Neural cell (in vitro differentiated cells): Measurements from ENCODE around the gene ZNF462. TPM values are rescaled to one million over a fixed set of nuclear protein-coding genes. Genes with fewer than 3 reads are reported as not detected.

Source experiments
- H2AFZ ChIP-seq: fragments of 200-600, 300-800 bp; sonication (generic), shearing (Covaris generic); 2 replicates; pipeline ENCODE4 v1.6.0; 2014; ENCODE audit warnings: low read depth, mild to moderate bottlenecking, antibody characterized with exemption, low read length, moderate library complexity
- H3F3A ChIP-seq: fragments of 200-600 bp; shearing (Covaris generic); 2 replicates; pipeline ENCODE4 v1.6.1; 2016; ENCODE audit warnings: mild to moderate bottlenecking, moderate library complexity, mixed read lengths, antibody characterized with exemption, low read length; ENCODE audit not compliant: insufficient read depth, poor library complexity, severe bottlenecking
- H3K27ac ChIP-seq: fragments of 200-600, 300-800 bp; sonication (generic), shearing (Covaris generic); 2 replicates; pipeline ENCODE4 v1.5.1; 2014; ENCODE audit warnings: mild to moderate bottlenecking, low read length, moderate library complexity
- H3K27me3 ChIP-seq: fragments of 300-800, 200-600 bp; sonication (generic), shearing (Covaris generic); 2 replicates; pipeline ENCODE4 v1.6.0; 2014; ENCODE audit warnings: mild to moderate bottlenecking, low read depth, low read length, moderate library complexity; ENCODE audit not compliant: insufficient read depth
- H3K36me3 ChIP-seq: fragments of 300-800, 200-600 bp; sonication (generic), shearing (Covaris generic); 2 replicates; pipeline ENCODE4 v1.5.1; 2014; ENCODE audit warnings: mild to moderate bottlenecking, antibody characterized with exemption, low read length, moderate library complexity; ENCODE audit not compliant: insufficient read depth
- H3K4me2 ChIP-seq: fragments of 300-800, 200-600 bp; sonication (generic), shearing (Covaris generic); 2 replicates; pipeline ENCODE4 v1.6.0; 2014; ENCODE audit warnings: mild to moderate bottlenecking, low read length
- H3K4me3 ChIP-seq: fragments of 300-800, 200-600 bp; sonication (generic), shearing (Covaris generic); 2 replicates; pipeline ENCODE4 v1.5.1; 2014; ENCODE audit warnings: mild to moderate bottlenecking, low read length, moderate library complexity
- H3K79me2 ChIP-seq: fragments of 200-600 bp; shearing (Covaris generic); replicated peaks from 2 replicates; pipeline ENCODE4 v1.6.0; 2014; ENCODE audit warnings: mild to moderate bottlenecking, low read length, moderate library complexity; ENCODE audit not compliant: insufficient read depth
- H3K9ac ChIP-seq: fragments of 300-800, 200-600 bp; sonication (generic), shearing (Covaris generic); 2 replicates; pipeline ENCODE4 v1.6.1; 2016; ENCODE audit warnings: mild to moderate bottlenecking, low read length, mixed read lengths
- H3K9me2 ChIP-seq: fragments of 200-600 bp; shearing (Covaris generic); 2 replicates; pipeline ENCODE4 v1.6.1; 2016; ENCODE audit warnings: mild to moderate bottlenecking, low read length, mixed read lengths; ENCODE audit not compliant: insufficient read depth
- H3K9me3 ChIP-seq: fragments of 200-600, 300-800 bp; sonication (generic), shearing (Covaris generic); 2 replicates; pipeline ENCODE4 v1.6.1; 2016; ENCODE audit warnings: mild to moderate bottlenecking, mixed run types, low read length, moderate library complexity, mixed read lengths
- H4K20me1 ChIP-seq: fragments of 200-600 bp; shearing (Covaris generic); 2 replicates; pipeline ENCODE4 v1.6.1; 2016; ENCODE audit warnings: mild to moderate bottlenecking, mixed run types; ENCODE audit not compliant: insufficient read depth
- EP300 ChIP-seq: fragments of 450-650 bp; conservative IDR thresholded peaks from 2 replicates; pipeline ENCODE4 v1.6.1; 2014; ENCODE audit warnings: antibody characterized with exemption, mild to moderate bottlenecking, moderate library complexity; ENCODE audit not compliant: poor library complexity, severe bottlenecking
- EZH2 ChIP-seq: fragments of 200-600, 300-800 bp; shearing (Covaris generic), sonication (generic); IDR thresholded peaks from 2 replicates; pipeline ENCODE4 v1.6.1; 2014; ENCODE audit warnings: antibody characterized with exemption, low read length, borderline replicate concordance, mild to moderate bottlenecking; ENCODE audit not compliant: insufficient read depth, poor library complexity, severe bottlenecking
- MXI1 ChIP-seq: fragments of 450-650 bp; conservative IDR thresholded peaks from 2 replicates; pipeline ENCODE4 v1.6.1; 2014; ENCODE audit warnings: antibody characterized with exemption, mild to moderate bottlenecking; ENCODE audit not compliant: poor library complexity, severe bottlenecking
- POLR2AphosphoS5 ChIP-seq: IDR thresholded peaks from 2 replicates; pipeline ENCODE4 v1.6.1; 2012
- RAD21 ChIP-seq: fragments of 450-650 bp; conservative IDR thresholded peaks from 2 replicates; pipeline ENCODE4 v1.6.1; 2014; ENCODE audit warnings: antibody characterized with exemption, mild to moderate bottlenecking, moderate library complexity
- SMC3 ChIP-seq: fragments of 450-650 bp; conservative IDR thresholded peaks from 2 replicates; pipeline ENCODE4 v1.6.1; 2014; ENCODE audit warnings: antibody characterized with exemption, mild to moderate bottlenecking, moderate library complexity; ENCODE audit not compliant: poor library complexity
- TAF1 ChIP-seq: IDR thresholded peaks from 2 replicates; pipeline ENCODE4 v1.6.1; 2012; ENCODE audit warnings: low read depth
- polyA plus RNA-seq: library from polyadenylated mRNA; depleted of rRNA; stranded (reverse); fragments of >200 nt; gene quantifications from 2 replicates; pipeline ENCODE4 v1.2.3, GENCODE V29; 2014
- TF ChIP-seq, protein P1 (sequence below): fragments of 450-650 bp; IDR thresholded peaks from 2 replicates; pipeline ENCODE4 v1.5.1; 2014; ENCODE audit warnings: antibody characterized with exemption, mild to moderate bottlenecking, moderate library complexity; ENCODE audit not compliant: poor library complexity, severe bottlenecking
- TF ChIP-seq, protein P2 (sequence below): IDR thresholded peaks from 2 replicates; pipeline ENCODE4 v1.6.1; 2012; ENCODE audit warnings: borderline replicate concordance

The ZNF462 gene
- polyA plus RNA-seq, 1 donor from 2014 or later, result 9.1 TPM

DNA sequence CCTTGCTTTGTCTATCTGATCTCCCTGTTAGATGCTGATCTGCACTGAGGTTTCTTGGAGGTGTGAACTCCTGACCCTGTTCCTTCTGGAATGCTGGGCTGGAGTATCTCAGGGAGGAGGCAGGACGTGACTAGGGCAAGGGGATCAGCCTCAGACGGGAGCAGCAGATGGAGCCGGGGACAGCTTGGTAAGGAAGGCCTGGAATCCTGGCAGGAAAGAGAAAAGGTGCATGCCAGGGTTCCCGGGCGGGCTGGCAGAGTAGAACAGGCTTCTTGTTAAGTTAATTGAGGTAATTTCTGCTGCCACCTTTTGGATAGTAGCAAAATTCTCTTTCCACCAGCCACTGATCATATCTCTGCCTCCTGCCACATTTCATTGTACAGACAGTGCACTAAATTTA, 180.9 kb downstream of the ZNF462 start:
- Histone ChIP-seq H3K36me3 (no peaks in the 10 kb centered on the region), H3K9me2 (no peaks in the 10 kb centered on the region), H3F3A (no peaks in the 10 kb centered on the region), H4K20me1 (no peaks in the 10 kb centered on the region), H3K27ac (no peak overlapping the region), H3K9me3 (no peaks in the 10 kb centered on the region), H2AFZ (no peak overlapping the region), H3K79me2 (no peaks in the 10 kb centered on the region), H3K4me3 (no peak overlapping the region), H3K4me2 (no peak overlapping the region), H3K27me3 (no peaks in the 10 kb centered on the region), H3K9ac (no peak overlapping the region)
- TF ChIP-seq RAD21 (no peak), POLR2AphosphoS5 (no peak), TAF1 (no peak), EP300 (no peak), SMC3 (no peak), MXI1 (no peak), EZH2 (no peak)
- TF ChIP-seq, protein P1, sequence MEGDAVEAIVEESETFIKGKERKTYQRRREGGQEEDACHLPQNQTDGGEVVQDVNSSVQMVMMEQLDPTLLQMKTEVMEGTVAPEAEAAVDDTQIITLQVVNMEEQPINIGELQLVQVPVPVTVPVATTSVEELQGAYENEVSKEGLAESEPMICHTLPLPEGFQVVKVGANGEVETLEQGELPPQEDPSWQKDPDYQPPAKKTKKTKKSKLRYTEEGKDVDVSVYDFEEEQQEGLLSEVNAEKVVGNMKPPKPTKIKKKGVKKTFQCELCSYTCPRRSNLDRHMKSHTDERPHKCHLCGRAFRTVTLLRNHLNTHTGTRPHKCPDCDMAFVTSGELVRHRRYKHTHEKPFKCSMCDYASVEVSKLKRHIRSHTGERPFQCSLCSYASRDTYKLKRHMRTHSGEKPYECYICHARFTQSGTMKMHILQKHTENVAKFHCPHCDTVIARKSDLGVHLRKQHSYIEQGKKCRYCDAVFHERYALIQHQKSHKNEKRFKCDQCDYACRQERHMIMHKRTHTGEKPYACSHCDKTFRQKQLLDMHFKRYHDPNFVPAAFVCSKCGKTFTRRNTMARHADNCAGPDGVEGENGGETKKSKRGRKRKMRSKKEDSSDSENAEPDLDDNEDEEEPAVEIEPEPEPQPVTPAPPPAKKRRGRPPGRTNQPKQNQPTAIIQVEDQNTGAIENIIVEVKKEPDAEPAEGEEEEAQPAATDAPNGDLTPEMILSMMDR, result no peak
- TF ChIP-seq, protein P2, sequence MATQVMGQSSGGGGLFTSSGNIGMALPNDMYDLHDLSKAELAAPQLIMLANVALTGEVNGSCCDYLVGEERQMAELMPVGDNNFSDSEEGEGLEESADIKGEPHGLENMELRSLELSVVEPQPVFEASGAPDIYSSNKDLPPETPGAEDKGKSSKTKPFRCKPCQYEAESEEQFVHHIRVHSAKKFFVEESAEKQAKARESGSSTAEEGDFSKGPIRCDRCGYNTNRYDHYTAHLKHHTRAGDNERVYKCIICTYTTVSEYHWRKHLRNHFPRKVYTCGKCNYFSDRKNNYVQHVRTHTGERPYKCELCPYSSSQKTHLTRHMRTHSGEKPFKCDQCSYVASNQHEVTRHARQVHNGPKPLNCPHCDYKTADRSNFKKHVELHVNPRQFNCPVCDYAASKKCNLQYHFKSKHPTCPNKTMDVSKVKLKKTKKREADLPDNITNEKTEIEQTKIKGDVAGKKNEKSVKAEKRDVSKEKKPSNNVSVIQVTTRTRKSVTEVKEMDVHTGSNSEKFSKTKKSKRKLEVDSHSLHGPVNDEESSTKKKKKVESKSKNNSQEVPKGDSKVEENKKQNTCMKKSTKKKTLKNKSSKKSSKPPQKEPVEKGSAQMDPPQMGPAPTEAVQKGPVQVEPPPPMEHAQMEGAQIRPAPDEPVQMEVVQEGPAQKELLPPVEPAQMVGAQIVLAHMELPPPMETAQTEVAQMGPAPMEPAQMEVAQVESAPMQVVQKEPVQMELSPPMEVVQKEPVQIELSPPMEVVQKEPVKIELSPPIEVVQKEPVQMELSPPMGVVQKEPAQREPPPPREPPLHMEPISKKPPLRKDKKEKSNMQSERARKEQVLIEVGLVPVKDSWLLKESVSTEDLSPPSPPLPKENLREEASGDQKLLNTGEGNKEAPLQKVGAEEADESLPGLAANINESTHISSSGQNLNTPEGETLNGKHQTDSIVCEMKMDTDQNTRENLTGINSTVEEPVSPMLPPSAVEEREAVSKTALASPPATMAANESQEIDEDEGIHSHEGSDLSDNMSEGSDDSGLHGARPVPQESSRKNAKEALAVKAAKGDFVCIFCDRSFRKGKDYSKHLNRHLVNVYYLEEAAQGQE, result no peak

DNA sequence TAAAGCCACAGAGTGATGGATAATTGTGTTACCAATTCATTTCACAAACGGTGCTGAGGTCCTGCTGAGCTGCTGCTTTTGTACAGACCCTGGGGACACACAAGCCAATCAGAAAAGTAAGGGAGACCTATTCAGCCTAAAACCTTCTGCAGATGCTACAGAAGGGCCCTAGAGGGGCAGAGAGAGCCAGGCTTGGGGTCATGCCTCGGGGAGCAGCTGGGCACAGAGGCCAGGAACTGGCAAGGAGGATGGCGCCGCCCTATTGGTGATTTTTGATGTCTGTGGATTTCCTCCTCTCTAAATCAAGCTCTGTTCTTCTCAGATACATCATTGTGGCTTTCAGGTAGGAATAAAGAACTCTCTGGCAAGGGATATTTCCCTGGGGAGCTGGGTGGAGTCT, 181.9 kb downstream of the ZNF462 start:
- Histone ChIP-seq H3F3A (no peaks in the 10 kb centered on the region), H3K4me2 (no peak overlapping the region), H3K27ac (no peak overlapping the region), H3K79me2 (no peaks in the 10 kb centered on the region), H3K36me3 (no peaks in the 10 kb centered on the region), H2AFZ (no peak overlapping the region), H3K9ac (no peak overlapping the region), H4K20me1 (no peaks in the 10 kb centered on the region), H3K9me3 (no peaks in the 10 kb centered on the region), H3K4me3 (no peak overlapping the region), H3K27me3 (no peaks in the 10 kb centered on the region), H3K9me2 (no peaks in the 10 kb centered on the region)
- TF ChIP-seq, protein P2, result no peak
- no peak for TF ChIP-seq EZH2
- no peak for TF ChIP-seq RAD21
- TF ChIP-seq SMC3, result no peak
- no peak for TF ChIP-seq EP300
- TF ChIP-seq MXI1, result no peak
- TF ChIP-seq TAF1, result no peak
- TF ChIP-seq, protein P1, result no peak
- no peak for TF ChIP-seq POLR2AphosphoS5
